SU-DHL-6 (cell line): ENCODE measurements around the gene SLC12A5.

Source experiments
- H2AFZ ChIP-seq: fragments of 200-600 bp; sonication (generic); 2 replicates; pipeline ENCODE4 v1.6.1; 2014; ENCODE audit warnings: low read depth, mild to moderate bottlenecking, moderate library complexity, mixed read lengths, antibody characterized with exemption, low read length; ENCODE audit not compliant: severe bottlenecking
- H3F3A ChIP-seq: fragments of 200-600 bp; shearing (Covaris generic); 2 replicates; pipeline ENCODE4 v1.6.0; 2016; ENCODE audit warnings: antibody characterized with exemption, mild to moderate bottlenecking; ENCODE audit not compliant: insufficient read depth
- H3K27ac ChIP-seq: fragments of 200-600 bp; sonication (generic); 2 replicates; pipeline ENCODE4 v1.5.1; 2016; ENCODE audit warnings: low read depth, mild to moderate bottlenecking, low read length, moderate library complexity, mixed read lengths
- H3K27me3 ChIP-seq: fragments of 200-600 bp; sonication (generic), shearing (Covaris generic); 2 replicates; pipeline ENCODE4 v1.6.0; 2014; ENCODE audit warnings: mild to moderate bottlenecking, low read length
- H3K36me3 ChIP-seq: fragments of 200-600 bp; sonication (generic); 2 replicates; pipeline ENCODE4 v1.6.1; 2014; ENCODE audit warnings: mild to moderate bottlenecking, low read length, mixed read lengths
- H3K4me2 ChIP-seq: fragments of 300-600, 200-600 bp; shearing (Covaris generic), sonication (generic); 2 replicates; pipeline ENCODE4 v1.6.0; 2014; ENCODE audit warnings: low read length, low read depth, mild to moderate bottlenecking; ENCODE audit not compliant: poor library complexity, severe bottlenecking
- H3K4me3 ChIP-seq: fragments of 200-600 bp; sonication (generic); 2 replicates; pipeline ENCODE4 v1.5.1; 2014; ENCODE audit warnings: antibody characterized with exemption, low read length, mild to moderate bottlenecking, mixed read lengths; ENCODE audit not compliant: insufficient read depth, poor library complexity, severe bottlenecking
- H3K79me2 ChIP-seq: fragments of 200-600 bp; sonication (generic); 2 replicates; pipeline ENCODE4 v1.6.1; 2014; ENCODE audit warnings: mild to moderate bottlenecking, low read length, moderate library complexity; ENCODE audit not compliant: insufficient read depth
- H3K9ac ChIP-seq: fragments of 200-600 bp; sonication (generic); 2 replicates; pipeline ENCODE4 v1.7.0; 2014; ENCODE audit warnings: mild to moderate bottlenecking, low read length
- H3K9me2 ChIP-seq: fragments of 200-600 bp; sonication (generic); replicated peaks from 2 replicates; pipeline ENCODE4 v1.6.1; 2014; ENCODE audit warnings: low read length; ENCODE audit not compliant: insufficient read depth
- H3K9me3 ChIP-seq: fragments of 200-600 bp; sonication (generic); 2 replicates; pipeline ENCODE4 v1.6.1; 2014; ENCODE audit warnings: low read length, mixed read lengths; ENCODE audit not compliant: insufficient read depth
- H4K20me1 ChIP-seq: fragments of 200-600 bp; sonication (generic); 2 replicates; pipeline ENCODE4 v1.6.1; 2014; ENCODE audit warnings: low read depth, mild to moderate bottlenecking, antibody characterized with exemption, low read length, moderate library complexity, mixed read lengths
- EZH2phosphoT487 ChIP-seq: fragments of 200-600 bp; sonication (generic), shearing (Covaris generic); conservative IDR thresholded peaks from 2 replicates; pipeline ENCODE4 v1.6.1; 2018; ENCODE audit warnings: mild to moderate bottlenecking, antibody characterized with exemption, low read length, moderate library complexity, mixed read lengths
- TF ChIP-seq, protein P1 (sequence below): fragments of 200-600 bp; sonication (generic); IDR thresholded peaks from one replicate; pipeline ENCODE4 v1.5.1; 2017; ENCODE audit warnings: antibody characterized with exemption, mild to moderate bottlenecking, low read length, moderate library complexity; ENCODE audit not compliant: insufficient read depth, poor library complexity, severe bottlenecking

SLC12A5 gene

DNA sequence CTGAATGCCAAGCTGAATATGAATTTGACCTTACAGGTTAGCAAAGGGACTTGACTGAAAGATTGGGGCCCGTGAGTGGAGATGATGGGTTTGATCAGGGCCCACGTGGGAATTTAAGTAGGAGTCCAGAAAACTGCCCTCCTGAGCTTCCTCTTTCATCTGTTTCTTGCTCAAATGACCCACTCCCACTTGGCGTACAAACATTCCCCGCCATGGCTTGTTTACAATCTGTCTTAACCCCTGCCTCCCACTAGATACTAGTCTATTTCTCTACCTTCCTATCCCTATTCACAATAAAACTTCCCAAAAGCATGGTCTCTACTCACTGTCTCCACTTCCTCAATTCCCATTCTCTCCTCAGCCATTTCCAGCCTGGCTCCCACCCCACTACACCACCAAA is 10.9 kb upstream of the SLC12A5 start:
- Histone ChIP-seq H3F3A (no peaks in the 10 kb centered on the region), H3K4me3 (no peak overlapping the region), H3K9ac (no peak overlapping the region), H3K79me2 (no peaks in the 10 kb centered on the region), H3K27ac (no peak overlapping the region), H3K36me3 (no peaks in the 10 kb centered on the region), H3K9me2 (no peaks in the 10 kb centered on the region), H3K27me3 (no peaks in the 10 kb centered on the region), H3K4me2 (no peak overlapping the region), H3K9me3 (no peaks in the 10 kb centered on the region), H2AFZ (no peak overlapping the region), H4K20me1 (no peaks in the 10 kb centered on the region)
- no peak for TF ChIP-seq EZH2phosphoT487
- TF ChIP-seq, protein P1, sequence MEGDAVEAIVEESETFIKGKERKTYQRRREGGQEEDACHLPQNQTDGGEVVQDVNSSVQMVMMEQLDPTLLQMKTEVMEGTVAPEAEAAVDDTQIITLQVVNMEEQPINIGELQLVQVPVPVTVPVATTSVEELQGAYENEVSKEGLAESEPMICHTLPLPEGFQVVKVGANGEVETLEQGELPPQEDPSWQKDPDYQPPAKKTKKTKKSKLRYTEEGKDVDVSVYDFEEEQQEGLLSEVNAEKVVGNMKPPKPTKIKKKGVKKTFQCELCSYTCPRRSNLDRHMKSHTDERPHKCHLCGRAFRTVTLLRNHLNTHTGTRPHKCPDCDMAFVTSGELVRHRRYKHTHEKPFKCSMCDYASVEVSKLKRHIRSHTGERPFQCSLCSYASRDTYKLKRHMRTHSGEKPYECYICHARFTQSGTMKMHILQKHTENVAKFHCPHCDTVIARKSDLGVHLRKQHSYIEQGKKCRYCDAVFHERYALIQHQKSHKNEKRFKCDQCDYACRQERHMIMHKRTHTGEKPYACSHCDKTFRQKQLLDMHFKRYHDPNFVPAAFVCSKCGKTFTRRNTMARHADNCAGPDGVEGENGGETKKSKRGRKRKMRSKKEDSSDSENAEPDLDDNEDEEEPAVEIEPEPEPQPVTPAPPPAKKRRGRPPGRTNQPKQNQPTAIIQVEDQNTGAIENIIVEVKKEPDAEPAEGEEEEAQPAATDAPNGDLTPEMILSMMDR: no peak

DNA sequence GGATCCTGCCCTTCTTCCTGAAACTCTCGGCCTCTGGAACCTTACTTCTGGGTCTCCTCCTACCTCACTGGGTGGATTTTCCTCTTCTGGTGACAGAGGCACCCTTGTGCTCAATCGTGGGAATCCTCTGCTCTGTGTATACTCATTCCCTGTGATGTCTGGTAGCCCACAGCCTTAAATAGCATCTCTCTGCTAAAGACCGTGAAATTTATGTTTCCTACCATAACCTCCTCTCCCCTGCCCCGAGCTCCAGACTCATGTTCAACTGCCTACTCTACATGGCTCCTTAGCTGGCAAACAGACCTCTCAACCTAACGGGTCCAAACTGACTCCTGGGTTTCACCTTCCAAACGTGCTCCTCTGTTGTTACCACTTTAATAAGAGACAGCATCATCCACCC is 10.4 kb upstream of the SLC12A5 start:
- Histone ChIP-seq H3K36me3 (no peaks in the 10 kb centered on the region), H2AFZ (no peak overlapping the region), H3K27ac (no peak overlapping the region)

DNA sequence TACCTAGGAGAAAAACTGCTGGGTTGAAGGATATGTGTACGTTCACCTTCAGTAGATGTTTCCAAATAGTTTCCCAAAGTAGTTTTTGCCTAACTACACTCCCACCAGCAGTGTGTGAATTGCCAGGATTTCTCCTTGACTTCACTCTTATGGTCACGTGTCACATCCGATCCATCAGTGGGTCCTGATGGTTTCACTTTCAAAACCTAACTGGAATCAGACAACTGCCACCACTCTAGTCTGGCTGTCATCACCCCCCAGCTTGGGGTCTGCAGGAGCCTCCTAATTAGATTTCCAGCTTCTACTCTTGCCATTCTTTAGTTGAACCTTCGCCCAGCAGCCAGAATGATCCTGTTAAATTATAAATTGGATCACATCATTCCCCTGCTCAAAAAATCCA is 8.5 kb upstream of the SLC12A5 start:
- Histone ChIP-seq H3K4me2 (no peak overlapping the region), H3K27ac (no peak overlapping the region), H3F3A (no peaks in the 10 kb centered on the region), H3K36me3 (no peaks in the 10 kb centered on the region), H3K9me2 (no peaks in the 10 kb centered on the region), H3K9me3 (no peaks in the 10 kb centered on the region), H3K79me2 (no peaks in the 10 kb centered on the region), H4K20me1 (no peaks in the 10 kb centered on the region), H3K9ac (no peak overlapping the region), H3K27me3 (no peaks in the 10 kb centered on the region), H3K4me3 (no peak overlapping the region), H2AFZ (no peak overlapping the region)
- TF ChIP-seq EZH2phosphoT487: no peak
- TF ChIP-seq, protein P1: no peak

More for the DNA sequence above, 10.4 kb upstream of the SLC12A5 start:
- no peaks in the 10 kb centered on the region for H4K20me1 ChIP-seq
- no peak for TF ChIP-seq EZH2phosphoT487
- TF ChIP-seq, protein P1: no peak
- no peak overlapping the region for H3K4me3 ChIP-seq
- no peaks in the 10 kb centered on the region for H3K9me3 ChIP-seq
- no peaks in the 10 kb centered on the region for H3F3A ChIP-seq
- H3K4me2 ChIP-seq: no peak overlapping the region
- H3K9me2 ChIP-seq: no peaks in the 10 kb centered on the region
- H3K9ac ChIP-seq: no peak overlapping the region
- no peaks in the 10 kb centered on the region for H3K79me2 ChIP-seq
- no peaks in the 10 kb centered on the region for H3K27me3 ChIP-seq
